Thoracic aorta (tissue), 2 donors: ENCODE results near the gene CDH15. TPM values are rescaled to one million over a fixed set of nuclear protein-coding genes. Genes with fewer than 3 reads are reported as not detected.
"Not testable (repeated sequence)": the region's sequence is repeated elsewhere in the genome, so short reads cannot be mapped to it uniquely, and the experiment has no call there.

Experiments used
- ATAC-seq: fragments of 150-250 bp; one replicate; pipeline ENCODE4 v1.8.0; 2017; ENCODE audit warnings: low read depth; ENCODE audit not compliant: insufficient number of reproducible peaks, low FRiP score
- DNase-seq: peaks from one replicate; pipeline ENCODE4 v3.0.0-alpha.2; 2020; ENCODE audit warnings: low spot score
- H3K27ac ChIP-seq, 2 donors: fragments of 200-600 bp; sonication (generic); 1 replicate in 1 of 2; 2 replicates in 1 of 2; pipeline ENCODE4 v1.5.1; 2016; ENCODE audit warnings: mild to moderate bottlenecking in 2 of 2, moderate library complexity in 2 of 2
- H3K27me3 ChIP-seq: fragments of 200-600 bp; sonication (generic); replicated peaks from 2 replicates; pipeline ENCODE4 v1.6.0; 2016; ENCODE audit warnings: mild to moderate bottlenecking; ENCODE audit not compliant: insufficient read depth
- H3K36me3 ChIP-seq: fragments of 200-600 bp; sonication (generic); one replicate; pipeline ENCODE4 v1.5.1; 2016
- H3K4me1 ChIP-seq, 2 donors: fragments of 200-600 bp; sonication (generic); 1 replicate in 1 of 2; 2 replicates in 1 of 2; pipeline versions ENCODE4 v1.5.1 to v1.6.0; 2016; ENCODE audit warnings: low read depth in 2 of 2, mild to moderate bottlenecking in 1 of 2; ENCODE audit not compliant: control insufficient read depth in 1 of 2
- H3K4me3 ChIP-seq: fragments of 200-600 bp; sonication (generic); 2 replicates; pipeline ENCODE4 v1.5.1; 2016; ENCODE audit warnings: mild to moderate bottlenecking
- H3K9me3 ChIP-seq: fragments of 200-600 bp; sonication (generic); 2 replicates; pipeline ENCODE4 v1.5.1; 2016
- CTCF ChIP-seq: fragments of 200-600 bp; sonication (generic); IDR thresholded peaks from one replicate; pipeline ENCODE4 v1.5.1; 2019; ENCODE audit warnings: antibody characterized with exemption
- total RNA-seq, 2 donors: library from RNA; depleted of rRNA; stranded (reverse); fragments of >200 nt; gene quantifications; one replicate each; pipeline versions ENCODE4 v1.1.0 to v1.2.3, GENCODE V29; 2016

The CDH15 gene
- total RNA-seq, 2 donors from 2014 or later: 1.4 TPM; not detected in 1

GRCh38 chr16:89187032-89187769 lies 15.7 kb downstream of the CDH15 start:
- ATAC-seq (no peak), DNase-seq (no peak)
- H3K36me3 ChIP-seq: no peaks in the 10 kb centered on the region
- TF ChIP-seq CTCF: no peak
- H3K27ac ChIP-seq: no peak overlapping the region
- peaks cover 0 to 4% of the 10 kb centered on the region in 2 donors for H3K4me1 ChIP-seq
- no peaks in the 10 kb centered on the region for H3K9me3 ChIP-seq
- no peak overlapping the region for H3K4me3 ChIP-seq
- H3K27me3 ChIP-seq: no peaks in the 10 kb centered on the region

DNA sequence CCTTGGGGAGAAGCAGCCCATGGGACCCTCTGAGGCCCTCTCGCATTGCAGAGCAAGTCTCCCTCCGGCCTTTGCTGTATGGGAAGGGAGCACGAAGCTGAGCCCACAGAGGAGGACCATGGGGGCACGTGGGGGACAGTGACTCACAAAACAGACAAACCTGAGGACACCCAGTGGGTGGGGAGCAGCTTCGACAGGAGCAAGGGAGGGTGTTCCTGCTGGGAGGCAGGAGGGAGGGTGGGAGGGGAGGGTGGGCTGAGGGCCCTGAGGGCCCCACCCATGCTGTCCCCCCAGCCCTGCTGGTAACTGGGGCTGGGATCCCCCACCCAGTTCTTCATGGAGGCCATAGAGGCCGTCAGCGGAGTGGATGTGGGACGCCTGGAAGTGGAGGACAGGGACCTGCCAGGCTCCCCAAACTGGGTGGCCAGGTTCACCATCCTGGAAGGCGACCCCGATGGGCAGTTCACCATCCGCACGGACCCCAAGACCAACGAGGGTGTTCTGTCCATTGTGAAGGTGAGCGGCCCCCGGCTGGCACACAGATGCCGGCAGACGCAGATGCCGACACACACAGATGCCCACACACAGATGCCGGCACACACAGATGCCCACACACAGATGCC lies 16.3 kb downstream of the CDH15 start:
- no peak overlapping the region for H3K4me3 ChIP-seq
- no peak for DNase-seq
- no peak overlapping the region for H3K27ac ChIP-seq
- no peaks in the 10 kb centered on the region for H3K9me3 ChIP-seq
- no peaks in the 10 kb centered on the region for H3K27me3 ChIP-seq
- TF ChIP-seq CTCF: no peak
- no peaks in the 10 kb centered on the region for H3K36me3 ChIP-seq
- peaks cover 0 to 4% of the 10 kb centered on the region in 2 donors for H3K4me1 ChIP-seq
- ATAC-seq: no peak

DNA sequence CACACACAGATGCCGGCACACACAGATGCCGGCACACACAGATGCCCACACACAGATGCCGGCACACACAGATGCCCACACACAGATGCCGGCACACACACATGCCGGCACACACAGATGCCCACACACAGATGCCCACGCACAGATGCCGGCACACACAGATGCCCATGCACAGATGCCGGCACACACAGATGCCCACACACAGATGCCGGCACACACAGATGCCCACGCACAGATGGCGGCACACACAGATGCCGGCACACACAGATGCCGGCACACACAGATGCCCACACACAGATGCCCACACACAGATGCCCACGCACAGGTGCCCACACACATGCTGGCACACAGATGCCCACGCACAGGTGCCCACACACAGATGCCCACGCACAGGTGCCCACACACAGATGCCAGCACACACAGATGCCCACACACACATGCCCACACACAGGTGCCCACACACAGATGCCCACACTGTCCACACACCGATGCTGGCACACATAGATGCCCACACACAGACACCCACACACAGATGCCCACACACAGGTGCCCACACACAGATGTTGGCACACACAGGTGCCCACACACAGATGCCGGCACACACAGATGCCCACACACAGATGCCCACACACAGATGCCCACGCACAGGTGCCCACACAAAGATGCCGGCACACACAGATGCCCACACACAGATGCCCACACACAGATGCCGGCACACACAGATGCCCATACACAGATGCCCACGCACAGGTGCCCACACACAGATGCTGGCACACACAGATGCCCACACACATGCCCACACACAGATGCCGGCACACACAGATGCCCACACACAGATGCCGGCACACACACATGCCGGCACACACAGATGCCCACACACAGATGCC lies 17.2 kb downstream of the CDH15 start:
- H3K27me3 ChIP-seq, H3K36me3 ChIP-seq, ATAC-seq, H3K27ac ChIP-seq, H3K9me3 ChIP-seq, H3K4me1 ChIP-seq, DNase-seq, H3K4me3 ChIP-seq: not testable (repeated sequence)

DNA sequence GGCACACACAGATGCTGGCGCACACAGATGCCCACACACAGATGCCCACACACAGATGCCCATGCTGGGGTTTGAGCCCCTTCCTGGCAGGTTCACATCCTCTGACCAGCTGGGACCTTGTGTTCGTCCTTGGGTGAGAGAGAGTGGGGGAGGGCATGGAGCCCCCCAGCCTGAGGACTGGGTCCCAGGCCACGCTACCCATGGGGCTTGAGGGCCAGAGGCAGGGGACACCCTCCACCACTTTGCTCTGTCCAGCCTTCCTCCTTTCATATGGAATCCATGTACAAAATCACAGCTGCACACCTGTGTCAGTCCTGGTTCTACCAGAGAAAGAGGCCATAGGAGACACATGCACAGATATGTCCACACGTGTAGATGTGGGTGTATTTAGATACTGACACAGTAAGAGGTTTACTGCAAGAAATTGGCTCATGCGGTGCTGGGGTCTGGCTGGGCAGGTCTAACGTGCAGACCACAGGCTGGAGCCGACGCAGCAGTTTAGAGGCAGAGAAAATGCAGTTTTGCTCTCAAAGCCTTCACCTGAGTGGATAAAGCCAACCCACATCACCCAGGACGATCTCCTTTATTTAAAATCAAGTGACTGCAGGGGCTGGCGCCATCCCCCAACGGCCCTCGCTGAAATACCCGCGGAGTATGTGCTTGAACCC lies 17.9 kb downstream of the CDH15 start:
- DNase-seq: no peak

More for the DNA sequence above, 17.9 kb downstream of the CDH15 start:
- TF ChIP-seq CTCF: no peak
- H3K4me1 ChIP-seq: peaks cover 0 to 4% of the 10 kb centered on the region in 2 donors
- ATAC-seq: no peak
- no peaks in the 10 kb centered on the region for H3K27me3 ChIP-seq
- no peak overlapping the region for H3K4me3 ChIP-seq
- H3K9me3 ChIP-seq: no peaks in the 10 kb centered on the region
- no peak overlapping the region for H3K27ac ChIP-seq
- H3K36me3 ChIP-seq: no peaks in the 10 kb centered on the region
